ENCODE data around the gene SDC4. TPM values are rescaled to one million over a fixed set of nuclear protein-coding genes. Genes with fewer than 3 reads are reported as not detected.

Gene SDC4
- total and polyA plus RNA-seq, 10 of the 15 experiments (the other 5 are each of a cell fraction or from before 2014, with no cell fraction given) = 0.52 to 11.3 (median 1.4) TPM

GRCh38 chr20:45362804-45363610, 14.8 kb upstream of the SDC4 start, which contains the start of gene SYS1 (continued):
- TF ChIP-seq MTA2 (IDR thresholded peaks at IDR 0.05; ENCODE audit: low read depth) = peak; percentile 54; the same call in 1 of the 2 replicates
- TF ChIP-seq, protein P1, sequence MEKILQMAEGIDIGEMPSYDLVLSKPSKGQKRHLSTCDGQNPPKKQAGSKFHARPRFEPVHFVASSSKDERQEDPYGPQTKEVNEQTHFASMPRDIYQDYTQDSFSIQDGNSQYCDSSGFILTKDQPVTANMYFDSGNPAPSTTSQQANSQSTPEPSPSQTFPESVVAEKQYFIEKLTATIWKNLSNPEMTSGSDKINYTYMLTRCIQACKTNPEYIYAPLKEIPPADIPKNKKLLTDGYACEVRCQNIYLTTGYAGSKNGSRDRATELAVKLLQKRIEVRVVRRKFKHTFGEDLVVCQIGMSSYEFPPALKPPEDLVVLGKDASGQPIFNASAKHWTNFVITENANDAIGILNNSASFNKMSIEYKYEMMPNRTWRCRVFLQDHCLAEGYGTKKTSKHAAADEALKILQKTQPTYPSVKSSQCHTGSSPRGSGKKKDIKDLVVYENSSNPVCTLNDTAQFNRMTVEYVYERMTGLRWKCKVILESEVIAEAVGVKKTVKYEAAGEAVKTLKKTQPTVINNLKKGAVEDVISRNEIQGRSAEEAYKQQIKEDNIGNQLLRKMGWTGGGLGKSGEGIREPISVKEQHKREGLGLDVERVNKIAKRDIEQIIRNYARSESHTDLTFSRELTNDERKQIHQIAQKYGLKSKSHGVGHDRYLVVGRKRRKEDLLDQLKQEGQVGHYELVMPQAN (conservative IDR thresholded peaks at IDR 0.05) = peak; percentile 96
- no peak for TF ChIP-seq BCL3 (IDR thresholded peaks at IDR 0.05; ENCODE audit: borderline replicate concordance, insufficient read depth, low read depth, low read length, poor library complexity, severe bottlenecking)
- no peak for TF ChIP-seq YBX1 (IDR thresholded peaks at IDR 0.05)
- peak; percentile 53; the same call in 1 of the 2 replicates for TF ChIP-seq CREB1 (IDR thresholded peaks at IDR 0.05; ENCODE audit: low read depth)
- TF ChIP-seq CTCF (IDR thresholded peaks at IDR 0.05 in 2 of 3, conservative IDR thresholded peaks at IDR 0.05 in 1 of 3; ENCODE audit: control insufficient read depth in 2 of 3, extremely low read depth in 1 of 3, insufficient read depth in 1 of 3, low read depth in 3 of 3, low read length in 3 of 3) = peak; percentile 85 to 99 (median 87); a peak in 5 of 6 replicates
- 0 out of 2 replicates have a peak, but pooled peaks have one; percentile 23 for TF ChIP-seq PAX5 (IDR thresholded peaks at IDR 0.05; ENCODE audit: borderline replicate concordance, low read depth, low read length)
- TF ChIP-seq, protein P2, sequence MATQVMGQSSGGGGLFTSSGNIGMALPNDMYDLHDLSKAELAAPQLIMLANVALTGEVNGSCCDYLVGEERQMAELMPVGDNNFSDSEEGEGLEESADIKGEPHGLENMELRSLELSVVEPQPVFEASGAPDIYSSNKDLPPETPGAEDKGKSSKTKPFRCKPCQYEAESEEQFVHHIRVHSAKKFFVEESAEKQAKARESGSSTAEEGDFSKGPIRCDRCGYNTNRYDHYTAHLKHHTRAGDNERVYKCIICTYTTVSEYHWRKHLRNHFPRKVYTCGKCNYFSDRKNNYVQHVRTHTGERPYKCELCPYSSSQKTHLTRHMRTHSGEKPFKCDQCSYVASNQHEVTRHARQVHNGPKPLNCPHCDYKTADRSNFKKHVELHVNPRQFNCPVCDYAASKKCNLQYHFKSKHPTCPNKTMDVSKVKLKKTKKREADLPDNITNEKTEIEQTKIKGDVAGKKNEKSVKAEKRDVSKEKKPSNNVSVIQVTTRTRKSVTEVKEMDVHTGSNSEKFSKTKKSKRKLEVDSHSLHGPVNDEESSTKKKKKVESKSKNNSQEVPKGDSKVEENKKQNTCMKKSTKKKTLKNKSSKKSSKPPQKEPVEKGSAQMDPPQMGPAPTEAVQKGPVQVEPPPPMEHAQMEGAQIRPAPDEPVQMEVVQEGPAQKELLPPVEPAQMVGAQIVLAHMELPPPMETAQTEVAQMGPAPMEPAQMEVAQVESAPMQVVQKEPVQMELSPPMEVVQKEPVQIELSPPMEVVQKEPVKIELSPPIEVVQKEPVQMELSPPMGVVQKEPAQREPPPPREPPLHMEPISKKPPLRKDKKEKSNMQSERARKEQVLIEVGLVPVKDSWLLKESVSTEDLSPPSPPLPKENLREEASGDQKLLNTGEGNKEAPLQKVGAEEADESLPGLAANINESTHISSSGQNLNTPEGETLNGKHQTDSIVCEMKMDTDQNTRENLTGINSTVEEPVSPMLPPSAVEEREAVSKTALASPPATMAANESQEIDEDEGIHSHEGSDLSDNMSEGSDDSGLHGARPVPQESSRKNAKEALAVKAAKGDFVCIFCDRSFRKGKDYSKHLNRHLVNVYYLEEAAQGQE (IDR thresholded peaks at IDR 0.05; ENCODE audit: low read depth, low read length) = no peak
- TF ChIP-seq, protein P3, sequence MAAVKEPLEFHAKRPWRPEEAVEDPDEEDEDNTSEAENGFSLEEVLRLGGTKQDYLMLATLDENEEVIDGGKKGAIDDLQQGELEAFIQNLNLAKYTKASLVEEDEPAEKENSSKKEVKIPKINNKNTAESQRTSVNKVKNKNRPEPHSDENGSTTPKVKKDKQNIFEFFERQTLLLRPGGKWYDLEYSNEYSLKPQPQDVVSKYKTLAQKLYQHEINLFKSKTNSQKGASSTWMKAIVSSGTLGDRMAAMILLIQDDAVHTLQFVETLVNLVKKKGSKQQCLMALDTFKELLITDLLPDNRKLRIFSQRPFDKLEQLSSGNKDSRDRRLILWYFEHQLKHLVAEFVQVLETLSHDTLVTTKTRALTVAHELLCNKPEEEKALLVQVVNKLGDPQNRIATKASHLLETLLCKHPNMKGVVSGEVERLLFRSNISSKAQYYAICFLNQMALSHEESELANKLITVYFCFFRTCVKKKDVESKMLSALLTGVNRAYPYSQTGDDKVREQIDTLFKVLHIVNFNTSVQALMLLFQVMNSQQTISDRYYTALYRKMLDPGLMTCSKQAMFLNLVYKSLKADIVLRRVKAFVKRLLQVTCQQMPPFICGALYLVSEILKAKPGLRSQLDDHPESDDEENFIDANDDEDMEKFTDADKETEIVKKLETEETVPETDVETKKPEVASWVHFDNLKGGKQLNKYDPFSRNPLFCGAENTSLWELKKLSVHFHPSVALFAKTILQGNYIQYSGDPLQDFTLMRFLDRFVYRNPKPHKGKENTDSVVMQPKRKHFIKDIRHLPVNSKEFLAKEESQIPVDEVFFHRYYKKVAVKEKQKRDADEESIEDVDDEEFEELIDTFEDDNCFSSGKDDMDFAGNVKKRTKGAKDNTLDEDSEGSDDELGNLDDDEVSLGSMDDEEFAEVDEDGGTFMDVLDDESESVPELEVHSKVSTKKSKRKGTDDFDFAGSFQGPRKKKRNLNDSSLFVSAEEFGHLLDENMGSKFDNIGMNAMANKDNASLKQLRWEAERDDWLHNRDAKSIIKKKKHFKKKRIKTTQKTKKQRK (IDR thresholded peaks at IDR 0.05; ENCODE audit: low read depth, low read length) = no peak
- peak; percentile 52 for TF ChIP-seq YY1 (IDR thresholded peaks at IDR 0.05; ENCODE audit: low read depth, low read length)
- peak; percentile 73 for TF ChIP-seq RELA (IDR thresholded peaks at IDR 0.05; ENCODE audit: borderline replicate concordance, partially characterized antibody)
- peak; percentile 50; the same call in 1 of the 2 replicates for TF ChIP-seq SMARCA5 (IDR thresholded peaks at IDR 0.05)

Data from GM12878 (cell line).